K562 treated with DMSO at 1 percent for 4 hours (cell line): ENCODE data around the gene CTSZ. TPM values are rescaled to one million over a fixed set of nuclear protein-coding genes. Genes with fewer than 3 reads are reported as not detected.

ENCODE experiments used
- total RNA-seq: library from RNA; unstranded; fragments of 300-600 nt; gene quantifications from 2 replicates; pipeline ENCODE4 v1.2.3, GENCODE V29; 2022; ENCODE audit not compliant: insufficient read depth

CTSZ gene
- 111 and 123 TPM in 2 replicates for total RNA-seq

DNA sequence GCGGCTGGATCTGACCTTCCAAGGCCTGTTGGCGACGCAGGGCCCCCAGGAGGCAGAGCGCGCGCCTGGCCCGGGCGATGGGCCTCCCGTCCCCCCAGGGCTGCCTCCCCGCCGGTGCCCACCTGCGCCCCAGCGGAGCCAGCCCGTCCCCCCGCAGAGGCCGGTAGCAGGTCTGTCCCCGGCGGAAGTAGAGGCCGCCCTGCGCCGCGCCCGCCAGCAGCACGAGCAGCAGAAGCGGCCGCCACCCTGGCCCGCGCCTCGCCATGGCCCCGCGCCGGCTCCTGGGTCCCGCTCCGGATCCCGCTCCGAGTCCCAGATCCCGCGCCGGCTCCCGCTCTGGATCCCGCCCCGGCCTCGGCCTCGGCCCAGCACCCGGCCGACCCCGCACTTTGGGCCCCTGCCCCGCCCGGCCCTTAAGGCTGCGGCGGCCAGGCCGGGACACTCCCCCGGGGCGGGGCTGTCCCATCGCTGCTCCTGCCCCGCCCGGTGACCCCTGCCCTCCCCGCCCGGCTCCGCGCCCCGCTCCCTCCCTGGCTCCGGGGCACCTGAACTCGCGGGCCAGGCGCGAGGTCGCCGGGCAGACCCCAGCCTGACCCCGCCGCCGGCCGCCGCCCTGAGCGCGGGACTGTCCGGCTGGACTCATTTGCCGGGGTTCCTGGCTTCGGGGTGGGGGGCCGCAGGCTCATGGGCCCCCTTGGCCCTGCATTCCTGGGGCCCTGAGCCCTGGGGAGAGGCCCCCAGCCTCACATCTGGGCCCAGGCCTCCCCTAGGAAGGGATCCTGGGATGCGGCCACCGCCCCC, at the start of gene CTSZ:
CTSZ (minus strand) TSS at position 391 of the 801 bp plus-strand sequence; CDS start at position 265, 126 bp downstream.

DNA sequence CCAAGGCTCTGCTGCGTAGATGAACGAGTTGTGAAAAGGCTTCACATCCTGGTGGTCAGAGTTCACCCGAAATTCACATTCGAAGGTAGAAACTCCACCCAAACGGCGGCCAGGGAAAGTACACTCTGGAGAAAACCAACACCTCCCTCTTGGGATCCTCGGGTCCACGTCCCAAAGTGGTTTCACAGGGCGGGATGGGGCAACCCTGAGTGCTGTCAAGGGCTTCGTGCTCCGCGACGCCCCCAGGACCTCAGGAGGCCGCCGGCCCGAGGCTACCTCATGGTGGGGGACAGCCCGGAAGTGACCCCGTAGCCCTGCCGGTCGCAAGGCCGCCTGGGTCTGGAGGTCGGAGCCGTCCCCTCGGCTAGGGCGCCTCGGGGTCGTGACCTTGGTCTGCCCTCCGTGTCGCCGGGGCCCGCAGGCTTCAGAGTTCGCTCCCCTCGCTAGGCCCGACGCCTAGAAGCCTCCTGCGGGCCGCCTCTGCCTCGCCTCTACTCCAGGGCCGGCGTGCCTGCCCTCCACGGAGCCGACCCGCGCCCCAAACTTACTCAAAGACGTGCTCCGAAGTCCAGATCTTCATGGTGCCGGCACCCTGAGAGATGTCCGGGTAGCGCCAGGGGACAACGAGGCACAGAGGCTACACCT, 35.2 kb upstream of the CTSZ start, which contains the start of gene PRELID3B:
PRELID3B (minus strand) TSS at position 636 of the 645 bp plus-strand sequence; CDS start at position 580, 56 bp downstream.

DNA sequence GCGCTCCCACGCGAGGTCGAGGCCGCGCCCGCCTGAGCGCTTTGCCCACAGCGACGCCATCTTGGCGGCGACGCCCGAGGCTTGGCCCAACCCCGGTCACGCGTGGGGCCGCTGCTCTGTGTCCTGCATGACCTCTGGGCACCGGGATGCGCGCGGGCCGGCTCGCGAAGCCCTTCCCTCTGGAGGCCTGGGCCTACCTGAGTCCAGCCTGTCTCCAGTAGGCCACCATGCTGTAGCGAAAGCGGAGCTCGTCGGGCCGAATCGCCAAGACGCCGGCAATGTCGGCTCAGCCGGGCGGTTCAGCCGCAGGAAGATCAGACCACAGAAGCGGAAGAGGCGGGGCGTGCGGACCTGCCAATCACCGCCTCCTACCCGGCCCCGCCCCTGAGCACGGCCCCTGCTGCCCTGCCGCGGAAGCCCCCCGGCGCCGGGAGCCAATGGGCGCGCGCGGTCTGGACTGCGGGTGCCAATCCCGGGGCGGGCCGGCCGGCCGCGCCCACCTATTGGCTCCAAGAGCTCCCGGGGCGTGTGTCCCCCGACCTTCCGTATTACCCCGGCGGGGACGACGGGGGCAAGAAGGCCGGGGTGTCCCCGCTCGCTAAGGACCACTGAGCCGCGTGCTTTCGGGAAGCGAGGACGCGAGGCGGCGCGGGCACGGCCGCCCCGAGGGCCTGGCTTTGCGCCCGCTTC, 25.1 kb upstream of the CTSZ start, which contains the start of gene ATP5F1E:
ATP5F1E (minus strand) TSS at position 313 of the 690 bp plus-strand sequence; CDS start at position 229, 84 bp downstream.

DNA sequence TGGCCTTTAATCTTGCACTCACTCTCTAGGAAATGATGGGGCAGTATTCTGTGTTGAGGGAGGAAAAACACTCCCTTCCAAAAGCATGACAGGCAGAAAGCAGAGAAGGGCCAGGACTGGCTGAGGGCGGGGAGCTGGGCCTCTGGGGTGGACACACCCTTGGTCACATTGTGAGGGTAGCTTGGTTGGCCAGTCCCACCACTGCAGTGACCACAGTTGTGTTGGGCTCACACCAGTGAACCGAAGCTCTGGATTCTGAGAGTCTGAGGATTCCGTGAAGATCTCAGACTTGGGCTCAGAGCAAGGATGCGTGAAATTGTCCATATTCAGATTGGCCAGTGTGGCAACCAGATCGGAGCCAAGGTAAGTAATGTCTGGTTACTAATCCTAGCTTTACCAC, 12.2 kb upstream of the CTSZ start, which contains the start of gene TUBB1:
TUBB1 (plus strand) TSS at position 213 of the 400 bp plus-strand sequence; CDS start at position 307, 94 bp downstream.

DNA sequence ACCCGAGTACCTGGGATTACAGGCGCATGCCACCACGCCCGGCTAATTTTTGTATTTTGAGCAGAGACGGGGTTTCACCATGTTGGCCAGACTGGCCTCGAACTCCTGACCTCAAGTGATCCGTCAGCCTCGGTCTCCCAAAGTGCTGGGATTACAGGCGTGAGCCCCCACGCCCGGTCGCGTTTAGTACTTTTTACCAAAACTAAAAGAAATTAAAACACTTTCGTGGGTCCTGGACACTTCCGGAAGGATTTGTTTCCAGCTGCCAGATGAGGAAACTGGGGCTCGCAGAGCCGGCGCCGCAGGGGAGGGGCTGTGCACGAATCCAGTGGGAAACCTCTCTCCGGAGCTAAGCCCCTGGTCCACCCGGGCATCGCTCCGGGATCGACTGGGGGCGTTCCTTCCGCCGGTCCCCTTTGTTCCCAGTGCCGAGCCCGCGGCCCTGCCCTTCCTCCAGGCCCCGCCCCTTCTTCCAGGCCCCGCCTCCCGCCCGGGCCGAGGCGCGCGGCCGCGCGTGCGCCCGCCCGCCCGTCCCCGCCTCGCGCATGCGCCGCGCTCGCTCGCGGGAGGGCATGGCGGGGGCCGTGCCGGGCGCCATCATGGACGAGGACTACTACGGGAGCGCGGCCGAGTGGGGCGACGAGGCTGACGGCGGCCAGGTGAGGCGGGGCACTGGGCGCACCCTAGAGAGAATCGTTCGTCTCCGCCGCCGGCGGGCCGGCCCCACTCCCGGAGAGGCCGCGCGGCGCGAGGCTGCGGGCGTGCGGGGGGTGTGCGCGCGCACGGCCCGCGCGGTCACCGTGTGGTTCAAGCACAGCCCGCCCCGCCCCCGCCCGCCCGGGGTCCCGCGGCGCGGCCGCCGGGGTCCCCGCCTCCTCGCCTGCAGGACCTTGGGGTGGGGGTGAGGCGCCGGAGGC, 26.1 kb downstream of the CTSZ start, which contains the start of gene NELFCD:
NELFCD (plus strand) TSS at position 546 of the 917 bp plus-strand sequence; CDS start at position 600, 54 bp downstream.

Other genes with a start within 250 kb of the CTSZ start
- 1.4 and 1.8 TPM in 2 replicates for gene GNAS-AS1, start 156.4 kb downstream of the CTSZ start, total RNA-seq
- gene GNAS, start 154.5 kb downstream of the CTSZ start, total RNA-seq: 626 and 702 TPM in 2 replicates
- gene NELFCD, start 26.0 kb downstream of the CTSZ start, total RNA-seq: 65.8 and 83.4 TPM in 2 replicates
- gene TUBB1, start 12.2 kb upstream of the CTSZ start, total RNA-seq: 0.82 and 1.0 TPM in 2 replicates
- 18.9 and 21.8 TPM in 2 replicates for gene ATP5F1E, start 25.1 kb upstream of the CTSZ start, total RNA-seq
- gene PRELID3B, start 35.5 kb upstream of the CTSZ start, total RNA-seq: 23.6 and 30.3 TPM in 2 replicates
- not detected in 2 replicates for gene ZNF831, start 156.6 kb upstream of the CTSZ start, total RNA-seq